GM19395 (cell line): Measurements from ENCODE around the gene PTPRK.

Experiments used
- ATAC-seq: cut with Tn5 transposase; IDR thresholded peaks from one replicate; pipeline ENCODE4 v1.9.1; 2021; ENCODE audit warnings: mild to moderate bottlenecking, moderate library complexity; ENCODE audit not compliant: unreplicated experiment

Gene PTPRK

GRCh38 chr6:128156321-128157111 lies 363.9 kb downstream of the PTPRK start:
- no peak for ATAC-seq

GRCh38 chr6:128155826-128156225 lies 364.6 kb downstream of the PTPRK start:
- ATAC-seq: no peak

GRCh38 chr6:128152551-128152950 lies 367.8 kb downstream of the PTPRK start:
- ATAC-seq: no peak

GRCh38 chr6:128150376-128150775 lies 370.0 kb downstream of the PTPRK start:
- ATAC-seq: no peak

GRCh38 chr6:128149796-128150195 lies 370.6 kb downstream of the PTPRK start:
- no peak for ATAC-seq

- ATAC-seq: no peak
These were observed 376.1 kb downstream of the PTPRK start for GRCh38 chr6:128144320-128144719.

GRCh38 chr6:128141932-128142331 lies 378.5 kb downstream of the PTPRK start:
- no peak for ATAC-seq

- ATAC-seq: no peak
These were observed 380.9 kb downstream of the PTPRK start for GRCh38 chr6:128139519-128139918.

GRCh38 chr6:128138694-128139093 lies 381.7 kb downstream of the PTPRK start:
- no peak for ATAC-seq

GRCh38 chr6:128135325-128135724 lies 385.1 kb downstream of the PTPRK start:
- no peak for ATAC-seq

GRCh38 chr6:128131566-128131965 lies 388.8 kb downstream of the PTPRK start:
- ATAC-seq: no peak

- no peak for ATAC-seq
These were observed 389.4 kb downstream of the PTPRK start for GRCh38 chr6:128131036-128131435.

GRCh38 chr6:128129679-128130078 lies 390.7 kb downstream of the PTPRK start:
- ATAC-seq: no peak

GRCh38 chr6:128127650-128128049 lies 392.7 kb downstream of the PTPRK start:
- ATAC-seq: no peak

GRCh38 chr6:128124713-128125112 lies 395.7 kb downstream of the PTPRK start:
- no peak for ATAC-seq

GRCh38 chr6:128121610-128122009 lies 398.8 kb downstream of the PTPRK start:
- ATAC-seq: no peak

GRCh38 chr6:128121190-128121589 lies 399.2 kb downstream of the PTPRK start:
- no peak for ATAC-seq

GRCh38 chr6:128118401-128118800 lies 402.0 kb downstream of the PTPRK start:
- no peak for ATAC-seq

- ATAC-seq: no peak
These were observed 402.5 kb downstream of the PTPRK start for GRCh38 chr6:128117916-128118315.

GRCh38 chr6:128114164-128114563 lies 406.2 kb downstream of the PTPRK start:
- no peak for ATAC-seq

- peak; percentile 70 for ATAC-seq
These were observed 407.9 kb downstream of the PTPRK start for GRCh38 chr6:128112494-128112893.

GRCh38 chr6:128111096-128111495 lies 409.3 kb downstream of the PTPRK start:
- no peak for ATAC-seq

- ATAC-seq: no peak
These were observed 412.7 kb downstream of the PTPRK start for GRCh38 chr6:128107682-128108081.
